ENCODE measurements around the gene TMPRSS2.

- TF ChIP-seq, protein P1, sequence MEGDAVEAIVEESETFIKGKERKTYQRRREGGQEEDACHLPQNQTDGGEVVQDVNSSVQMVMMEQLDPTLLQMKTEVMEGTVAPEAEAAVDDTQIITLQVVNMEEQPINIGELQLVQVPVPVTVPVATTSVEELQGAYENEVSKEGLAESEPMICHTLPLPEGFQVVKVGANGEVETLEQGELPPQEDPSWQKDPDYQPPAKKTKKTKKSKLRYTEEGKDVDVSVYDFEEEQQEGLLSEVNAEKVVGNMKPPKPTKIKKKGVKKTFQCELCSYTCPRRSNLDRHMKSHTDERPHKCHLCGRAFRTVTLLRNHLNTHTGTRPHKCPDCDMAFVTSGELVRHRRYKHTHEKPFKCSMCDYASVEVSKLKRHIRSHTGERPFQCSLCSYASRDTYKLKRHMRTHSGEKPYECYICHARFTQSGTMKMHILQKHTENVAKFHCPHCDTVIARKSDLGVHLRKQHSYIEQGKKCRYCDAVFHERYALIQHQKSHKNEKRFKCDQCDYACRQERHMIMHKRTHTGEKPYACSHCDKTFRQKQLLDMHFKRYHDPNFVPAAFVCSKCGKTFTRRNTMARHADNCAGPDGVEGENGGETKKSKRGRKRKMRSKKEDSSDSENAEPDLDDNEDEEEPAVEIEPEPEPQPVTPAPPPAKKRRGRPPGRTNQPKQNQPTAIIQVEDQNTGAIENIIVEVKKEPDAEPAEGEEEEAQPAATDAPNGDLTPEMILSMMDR (IDR thresholded peaks at IDR 0.05; ENCODE audit: extremely low read depth in 1 of 2, insufficient read depth in 1 of 2, low read depth in 1 of 2, low read length in 2 of 2) = no peak
- no peak for TF ChIP-seq MAX (IDR thresholded peaks at IDR 0.05; ENCODE audit: insufficient read depth, insufficient read length)
- no peak for TF ChIP-seq EZH2 (IDR thresholded peaks at IDR 0.05; ENCODE audit: borderline replicate concordance, low read depth, low read length, severe bottlenecking)
- TF ChIP-seq POLR2A (IDR thresholded peaks at IDR 0.05; ENCODE audit: low read depth, low read length) = no peak
- TF ChIP-seq POLR2AphosphoS5 (IDR thresholded peaks at IDR 0.05; ENCODE audit: insufficient read depth, low read depth, low read length) = no peak
- TF ChIP-seq MYC (IDR thresholded peaks at IDR 0.05; ENCODE audit: low read depth, low read length) = no peak
These were observed 49.8 kb downstream of the TMPRSS2 start for GRCh38 chr21:41458121-41458520.

Measured in endothelial cell of umbilical vein (primary cell).